GM21526 (cell line): ENCODE measurements around the gene RHOT1.
"Not testable (repeated sequence)": the region's sequence is repeated elsewhere in the genome, so short reads cannot be mapped to it uniquely, and the experiment has no call there.

Experiments
- ATAC-seq: cut with Tn5 transposase; IDR thresholded peaks from one replicate; pipeline ENCODE4 v1.9.1; 2021; ENCODE audit warnings: moderate library complexity; ENCODE audit not compliant: unreplicated experiment, low FRiP score

RHOT1 gene

GRCh38 chr17:32120716-32121115 is 21.6 kb upstream of the RHOT1 start:
- ATAC-seq = no peak

GRCh38 chr17:32123782-32124181 is 18.5 kb upstream of the RHOT1 start:
- ATAC-seq = no peak

GRCh38 chr17:32124985-32125847 is 17.1 kb upstream of the RHOT1 start:
- ATAC-seq = no peak

- no peak for ATAC-seq
These were observed 16.5 kb upstream of the RHOT1 start for GRCh38 chr17:32125848-32126153.

- no peak for ATAC-seq
These were observed 16.0 kb upstream of the RHOT1 start for GRCh38 chr17:32126325-32126724.

- ATAC-seq = no peak
These were observed 15.6 kb upstream of the RHOT1 start for GRCh38 chr17:32126746-32127145.

- peak; percentile 83 for ATAC-seq
These were observed 15.0 kb upstream of the RHOT1 start for GRCh38 chr17:32127158-32127897.

GRCh38 chr17:32128470-32128869 is 13.8 kb upstream of the RHOT1 start:
- ATAC-seq = not testable (repeated sequence)

GRCh38 chr17:32135497-32136117 is 6.7 kb upstream of the RHOT1 start:
- not testable (repeated sequence) for ATAC-seq

- no peak for ATAC-seq
These were observed 5.4 kb upstream of the RHOT1 start for GRCh38 chr17:32136856-32137255.

- ATAC-seq = not testable (repeated sequence)
These were observed 2.8 kb upstream of the RHOT1 start for GRCh38 chr17:32139504-32139903.

- no peak for ATAC-seq
These were observed 1.0 kb upstream of the RHOT1 start for GRCh38 chr17:32141258-32141657.

GRCh38 chr17:32141679-32142037 is 644 bp upstream of the RHOT1 start:
- ATAC-seq = no peak

GRCh38 chr17:32142857-32143526 is 690 bp downstream of the RHOT1 start:
- ATAC-seq = no peak

GRCh38 chr17:32143527-32143870 is 1.2 kb downstream of the RHOT1 start:
- ATAC-seq = no peak

- ATAC-seq = not testable (repeated sequence)
These were observed 2.1 kb downstream of the RHOT1 start for GRCh38 chr17:32144442-32144841.

- no peak for ATAC-seq
These were observed 6.0 kb downstream of the RHOT1 start for GRCh38 chr17:32148351-32148750.

GRCh38 chr17:32150358-32150757 is 8.1 kb downstream of the RHOT1 start:
- ATAC-seq = no peak

- no peak for ATAC-seq
These were observed 9.8 kb downstream of the RHOT1 start for GRCh38 chr17:32152130-32152529.

GRCh38 chr17:32155896-32156295 is 13.6 kb downstream of the RHOT1 start:
- ATAC-seq = no peak

- no peak for ATAC-seq
These were observed 14.4 kb downstream of the RHOT1 start for GRCh38 chr17:32156656-32157055.
